GM18517 (cell line): ENCODE results near the gene SCCPDH.

ENCODE experiments used
- ATAC-seq: cut with Tn5 transposase; IDR thresholded peaks from one replicate; pipeline ENCODE4 v1.9.1; 2021; ENCODE audit warnings: mild to moderate bottlenecking, moderate library complexity; ENCODE audit not compliant: unreplicated experiment

Gene SCCPDH

DNA sequence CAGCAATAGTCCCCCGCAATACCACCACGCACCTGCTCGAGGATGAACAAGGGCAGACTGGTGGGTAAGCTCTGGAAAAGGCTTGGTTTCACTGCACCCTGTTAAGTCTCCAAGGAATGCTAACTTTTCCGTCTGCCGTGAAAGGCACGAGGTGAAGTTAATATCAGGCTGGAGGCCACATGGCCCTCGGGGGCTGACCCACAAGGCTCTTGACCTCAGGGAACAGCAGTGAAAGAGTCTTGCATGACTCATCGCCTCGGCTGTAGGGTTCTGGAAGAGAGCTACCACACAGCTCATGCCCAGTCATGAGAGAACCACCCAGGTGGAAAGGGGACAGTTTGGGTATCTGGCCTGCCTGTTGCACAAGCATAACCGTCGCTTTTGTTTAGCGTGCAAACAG, 24.7 kb downstream of the SCCPDH start:
- no peak for ATAC-seq

DNA sequence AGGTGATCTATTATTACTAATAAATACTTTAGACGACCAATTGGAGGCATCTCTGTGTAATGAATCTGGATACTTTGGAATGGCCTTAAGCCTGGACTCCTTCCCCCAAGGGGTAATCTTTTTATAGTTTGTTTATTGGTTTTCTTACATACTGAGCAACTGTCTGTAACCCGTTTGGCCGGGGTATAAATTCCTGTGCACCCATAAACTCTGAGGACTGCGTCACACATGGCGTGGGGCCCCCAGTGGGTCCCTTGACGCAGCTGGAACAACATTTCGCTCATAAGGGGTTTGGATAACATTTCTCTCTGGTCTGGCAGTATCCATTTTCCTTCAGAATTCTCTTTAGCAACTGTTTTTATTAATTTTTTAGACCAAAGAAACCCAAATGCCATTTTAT, 26.5 kb downstream of the SCCPDH start:
- ATAC-seq: no peak

DNA sequence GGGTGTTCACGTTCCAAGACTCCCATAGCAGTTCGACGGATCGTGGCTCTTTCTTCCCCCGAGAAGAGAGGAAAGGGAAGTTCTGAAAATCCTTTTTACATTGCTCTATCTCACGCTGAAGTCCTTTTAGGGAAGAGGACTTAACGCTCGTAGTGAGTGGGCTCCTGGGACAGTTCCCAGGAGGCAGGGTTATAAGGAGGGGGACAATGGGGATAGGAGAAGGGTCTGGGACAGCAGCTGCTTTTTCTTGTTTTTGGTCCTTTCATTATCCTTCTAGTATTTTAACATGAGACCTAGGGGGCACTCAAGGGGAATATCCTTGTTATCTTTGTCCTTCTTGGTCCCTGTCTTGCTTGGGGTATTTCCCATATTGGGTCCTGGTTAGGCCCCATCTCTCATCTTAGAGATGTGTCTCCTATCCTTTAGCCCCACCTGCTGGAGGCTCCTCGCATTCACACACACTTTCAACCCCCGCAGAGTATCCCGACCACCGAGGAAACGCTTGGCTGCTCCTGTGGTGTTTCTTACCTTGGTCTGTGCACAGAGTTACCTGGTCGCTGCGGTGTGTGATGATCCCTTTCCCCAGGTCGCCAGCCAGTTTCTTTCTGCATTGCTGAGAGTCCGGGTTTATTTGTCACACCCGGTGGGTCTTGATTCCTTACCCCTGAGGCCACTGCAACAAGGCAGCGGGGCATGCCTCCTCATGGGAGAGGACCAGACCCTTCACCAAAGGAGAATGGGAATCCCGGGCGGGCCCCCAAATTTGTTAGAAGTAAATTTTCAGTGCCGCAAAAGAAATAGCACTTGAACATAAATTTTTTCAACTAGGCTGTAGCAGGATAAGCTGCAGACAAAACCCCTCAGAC, 29.7 kb downstream of the SCCPDH start:
- peak; percentile 81 for ATAC-seq

DNA sequence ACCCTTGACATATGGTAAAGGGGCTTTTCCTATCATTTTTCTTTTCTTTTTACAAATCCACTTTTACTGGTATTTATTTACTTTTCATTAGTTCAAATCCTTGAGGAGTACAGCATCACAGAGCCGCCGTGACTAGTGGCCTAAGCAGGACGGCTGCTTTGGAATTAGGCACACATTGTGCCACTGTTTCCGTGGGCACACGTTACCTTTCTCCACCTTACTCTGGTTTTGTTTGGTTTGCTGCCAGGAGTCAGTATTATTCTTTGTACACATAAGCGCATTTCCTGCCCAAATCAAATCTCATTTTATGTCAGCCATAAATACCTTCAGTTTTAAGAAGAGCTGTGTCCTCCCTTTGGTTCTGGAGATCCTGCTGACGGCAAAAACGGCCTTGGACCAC, 31.2 kb downstream of the SCCPDH start:
- ATAC-seq: no peak

DNA sequence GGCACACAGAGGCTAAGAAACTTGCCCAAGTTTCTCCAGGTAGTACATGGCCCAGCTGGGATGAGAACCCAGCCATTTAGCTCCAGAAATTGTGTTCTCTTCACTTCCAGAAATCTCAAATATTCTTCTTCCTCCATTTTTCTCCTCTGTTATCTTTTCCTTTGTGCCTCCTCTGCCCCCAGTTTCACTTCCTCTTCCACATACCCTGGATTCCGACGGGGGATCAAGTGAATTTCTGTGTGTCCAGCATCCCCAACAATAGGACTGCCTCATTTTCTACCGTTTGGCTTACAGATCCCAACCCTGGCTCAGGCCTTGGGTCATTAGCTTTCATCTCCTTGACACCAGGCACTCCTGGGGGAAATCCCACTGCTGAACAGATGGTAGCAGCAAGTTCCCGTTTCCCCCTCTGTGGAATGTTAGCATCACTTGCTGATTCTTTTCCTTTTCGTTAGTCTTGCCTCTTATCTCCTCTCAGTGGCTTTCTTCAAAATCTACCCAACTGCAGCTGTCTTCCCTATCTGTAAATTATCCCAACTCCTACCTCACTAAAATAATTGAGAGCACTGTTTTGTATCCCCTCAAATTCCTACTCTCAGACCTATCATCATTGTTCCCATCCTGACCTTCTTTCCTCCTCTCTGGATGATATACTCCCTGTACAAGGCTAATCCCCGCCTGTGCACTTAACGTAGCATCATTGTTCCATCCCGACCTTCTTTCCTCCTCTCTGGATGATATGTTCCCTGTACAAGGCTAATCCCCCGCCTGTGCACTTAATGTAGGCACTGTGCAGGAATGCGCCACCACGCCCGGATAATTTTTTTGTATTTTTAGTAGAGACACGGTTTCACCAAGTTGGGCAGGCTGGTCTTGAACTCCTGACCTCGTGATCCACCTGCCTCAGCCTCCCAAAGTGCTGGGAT, 36.5 kb downstream of the SCCPDH start:
- ATAC-seq: no peak

DNA sequence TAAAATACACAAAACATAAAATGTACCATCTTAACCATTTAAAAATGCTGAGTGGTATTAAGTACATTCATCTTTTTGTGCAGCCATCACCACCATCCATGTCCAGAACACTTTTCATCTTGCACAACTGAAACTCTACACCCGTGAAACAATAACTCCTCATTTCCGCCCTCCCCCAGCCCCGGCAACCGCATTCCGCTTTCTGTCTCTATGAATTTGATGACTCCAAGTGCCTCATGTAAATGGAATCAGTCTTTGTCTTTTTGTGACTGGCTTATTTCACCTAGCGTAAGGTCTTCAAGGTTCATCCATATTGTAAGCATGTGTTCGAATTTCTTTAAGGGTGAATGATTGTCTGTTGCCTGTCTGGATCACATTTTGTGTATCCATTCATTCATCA, 37.2 kb downstream of the SCCPDH start:
- ATAC-seq: no peak

DNA sequence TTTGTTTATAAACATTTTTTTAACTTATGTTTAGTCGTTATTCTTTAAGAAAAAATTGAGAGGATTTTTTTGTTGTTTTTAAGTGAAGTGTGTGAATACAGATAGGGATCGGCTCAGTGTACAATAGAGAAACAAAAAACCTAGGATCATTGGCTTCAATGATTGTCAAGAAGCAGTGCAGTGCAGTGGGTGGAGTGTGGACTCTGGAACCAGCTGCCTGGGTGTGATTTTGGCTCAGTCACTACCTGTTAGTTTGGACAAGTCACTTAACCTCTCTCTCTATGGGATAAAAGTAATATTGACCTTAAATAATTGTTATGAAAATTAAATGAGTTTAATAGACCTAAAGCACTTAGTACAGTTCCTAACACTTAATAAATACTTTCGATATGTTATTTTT, 41.3 kb downstream of the SCCPDH start:
- no peak for ATAC-seq

DNA sequence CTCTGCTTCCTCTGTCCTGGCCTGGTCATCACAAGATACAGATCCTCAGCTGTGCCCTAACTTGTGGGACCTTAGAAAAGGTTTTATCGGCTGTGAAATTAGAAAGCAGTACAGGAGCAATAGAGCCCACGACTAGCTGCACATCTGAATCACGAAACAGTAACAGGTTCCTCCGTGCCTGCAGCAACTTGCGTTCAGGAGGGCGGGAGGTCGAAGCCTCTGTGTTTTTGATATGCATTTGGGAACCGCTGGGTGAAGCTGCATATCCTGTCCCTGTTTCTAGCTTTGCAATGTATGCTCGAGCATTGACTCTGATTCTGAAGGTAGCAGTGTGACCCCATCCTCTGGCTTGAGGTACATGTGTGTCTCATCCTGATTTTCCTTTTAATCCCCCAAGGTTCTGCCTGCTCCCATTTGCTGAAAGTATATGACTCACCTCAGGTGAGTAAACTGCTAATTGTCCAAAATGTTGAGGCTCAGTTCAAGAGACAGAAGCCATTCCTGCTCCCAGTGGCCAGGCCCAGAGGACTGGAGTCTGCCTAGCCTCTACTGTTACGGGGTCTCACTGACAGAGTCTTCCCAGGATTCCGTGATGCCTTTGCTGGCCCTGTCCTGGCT, 44.3 kb downstream of the SCCPDH start:
- no peak for ATAC-seq

DNA sequence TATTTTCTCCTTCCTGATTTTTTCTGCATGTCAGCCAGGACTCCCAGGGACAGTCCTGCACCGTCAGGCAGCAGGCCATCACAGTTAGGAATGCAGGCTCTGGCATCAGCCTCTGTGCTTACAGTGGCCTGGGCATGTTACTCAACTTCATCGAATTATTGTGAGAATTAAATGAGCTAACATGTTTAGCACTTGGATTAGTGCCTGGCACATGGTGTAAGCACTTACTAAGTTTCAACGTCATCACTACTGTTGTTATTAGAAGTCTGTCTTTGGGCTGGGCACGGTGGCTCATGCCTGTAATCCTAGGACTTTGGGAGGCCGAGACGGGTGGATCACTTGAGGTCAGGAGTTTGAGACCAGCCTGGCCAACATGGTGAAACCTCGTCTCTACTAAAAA, 45.1 kb downstream of the SCCPDH start:
- ATAC-seq: no peak

DNA sequence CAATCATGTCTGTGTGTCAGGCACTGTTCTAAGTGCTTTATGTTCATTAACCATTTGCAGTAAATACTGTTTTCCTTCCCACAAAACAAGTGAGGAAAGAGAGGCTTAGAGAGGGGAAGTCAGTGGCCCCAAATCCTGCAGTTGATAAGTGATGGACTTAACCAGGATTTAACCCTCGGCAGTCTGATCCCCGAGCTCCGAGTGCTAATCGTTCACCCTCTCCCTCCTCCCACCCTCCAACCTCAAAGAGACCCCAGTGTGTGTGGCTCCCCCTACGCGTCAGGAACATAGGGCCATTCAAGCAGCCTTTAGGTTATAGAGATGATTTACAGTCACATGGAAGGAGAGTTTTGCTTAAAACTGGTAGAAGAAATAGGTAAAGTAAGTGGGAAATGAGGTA, 47.2 kb downstream of the SCCPDH start:
- ATAC-seq: no peak

DNA sequence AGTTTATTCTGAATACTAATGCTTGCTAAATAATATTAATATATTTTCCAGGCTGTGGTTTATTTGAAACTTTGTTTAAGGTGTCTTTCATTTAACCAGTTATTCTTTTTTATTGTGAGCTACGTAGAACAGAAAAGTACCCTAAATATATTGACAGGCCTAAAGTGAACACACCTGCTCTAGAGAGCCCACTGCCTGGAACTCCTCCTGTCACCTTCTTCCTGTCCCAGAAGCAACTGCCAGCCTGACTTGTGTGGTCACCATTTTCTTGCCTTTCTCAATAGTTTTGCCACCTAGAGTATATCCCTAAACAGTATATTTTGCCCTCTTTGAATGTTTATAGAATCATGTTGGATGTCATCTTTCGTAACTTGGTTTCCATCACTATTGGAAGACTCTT, 48.5 kb downstream of the SCCPDH start:
- no peak for ATAC-seq

DNA sequence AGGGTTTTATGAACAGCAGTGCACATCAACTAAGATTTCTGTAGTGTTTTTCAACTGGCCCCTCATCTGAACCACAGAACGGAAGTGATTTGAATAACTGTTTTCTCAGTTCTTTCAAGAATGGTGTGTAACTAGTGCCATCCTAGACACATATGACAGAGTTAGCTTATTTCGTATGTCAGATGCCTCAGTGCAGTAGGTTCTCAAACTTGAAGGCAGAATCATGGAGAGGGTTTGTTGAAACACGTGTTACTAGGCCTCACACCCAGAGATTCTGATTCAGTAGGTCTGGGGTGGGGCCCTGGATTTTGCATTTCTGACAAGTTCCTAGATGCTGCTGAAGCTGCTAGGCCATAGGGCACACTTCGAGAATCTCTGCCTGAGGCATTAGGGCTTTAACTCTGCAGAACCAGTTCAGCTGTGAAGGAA, 49.0 kb downstream of the SCCPDH start:
- ATAC-seq: peak; percentile 99

DNA sequence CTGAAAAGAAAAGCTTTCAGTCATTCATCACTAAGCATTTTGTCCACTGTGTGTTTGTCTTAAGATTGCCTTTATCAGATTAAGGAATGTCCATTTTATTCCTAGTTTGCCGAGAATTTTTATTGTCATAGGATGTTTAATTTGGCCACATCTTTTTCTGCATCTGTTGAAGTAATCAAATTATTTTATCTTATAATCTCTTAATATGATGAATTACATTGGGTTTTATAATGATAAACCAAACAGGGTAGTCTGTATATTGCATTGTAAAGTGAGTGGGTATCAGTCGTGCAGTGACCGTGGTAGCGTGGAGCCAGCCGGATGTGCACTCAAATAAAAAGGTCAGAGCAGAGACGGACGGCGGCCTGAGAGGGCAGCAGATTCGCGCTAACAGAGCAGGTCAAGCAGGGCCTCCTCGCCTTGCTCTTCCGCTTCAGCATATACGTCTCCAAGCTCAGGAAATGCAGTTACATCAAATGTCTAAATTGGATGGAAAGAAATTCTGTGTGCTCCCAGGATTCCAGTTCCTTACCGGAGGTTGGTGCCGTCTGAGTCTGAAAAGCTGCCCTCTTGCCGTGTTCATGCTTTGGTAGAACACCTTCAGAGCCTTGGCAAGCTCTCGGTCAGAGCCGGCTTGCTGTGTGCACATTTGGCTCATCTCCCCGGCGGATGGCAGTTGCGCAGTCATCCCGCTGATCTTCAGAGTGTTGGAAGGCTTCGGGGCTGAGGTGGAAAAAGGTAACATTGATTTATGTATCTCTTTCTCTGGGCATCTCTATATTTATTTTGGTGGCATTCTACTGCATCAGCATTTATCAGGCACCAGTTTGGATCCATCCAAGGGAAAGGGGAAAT, 51.5 kb downstream of the SCCPDH start:
- no peak for ATAC-seq

DNA sequence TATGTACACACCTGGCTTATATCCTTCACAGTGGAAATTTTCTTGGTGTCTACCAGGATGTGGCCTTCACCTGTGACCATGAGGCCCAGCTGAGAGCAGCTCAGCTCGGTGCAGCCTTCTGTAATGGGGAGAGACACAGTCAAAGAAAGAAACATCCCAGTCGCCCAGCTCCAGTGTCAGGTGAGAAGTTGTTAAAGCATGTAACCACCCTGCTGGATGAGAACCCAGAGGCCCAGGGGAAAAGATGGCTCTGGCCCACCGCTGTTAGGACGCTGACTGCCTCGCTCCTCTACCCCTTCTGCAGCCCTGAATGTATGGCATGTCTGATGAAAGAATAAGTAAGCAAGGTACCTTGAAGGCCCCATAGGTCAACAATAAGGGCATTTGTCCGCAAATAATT, 52.7 kb downstream of the SCCPDH start:
- no peak for ATAC-seq

DNA sequence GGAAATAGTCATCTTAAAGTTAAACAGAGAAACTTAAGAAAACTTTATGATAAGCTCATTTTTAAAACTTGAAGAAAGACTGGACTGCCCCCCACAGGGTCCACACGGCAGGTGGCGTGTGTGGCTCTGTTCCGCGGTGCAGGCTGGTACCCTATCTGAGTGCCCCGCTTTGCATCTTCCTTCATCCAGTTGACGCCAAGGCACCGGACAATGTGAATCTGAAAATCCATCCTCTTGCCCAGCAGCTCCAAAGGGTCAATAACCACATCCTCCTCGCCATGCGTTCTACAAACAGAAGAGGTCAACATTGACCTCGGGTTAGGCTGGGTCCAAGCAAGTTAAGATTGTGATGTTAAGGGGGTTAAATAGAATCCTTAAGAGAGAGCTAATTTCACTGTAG, 54.5 kb downstream of the SCCPDH start:
- no peak for ATAC-seq

DNA sequence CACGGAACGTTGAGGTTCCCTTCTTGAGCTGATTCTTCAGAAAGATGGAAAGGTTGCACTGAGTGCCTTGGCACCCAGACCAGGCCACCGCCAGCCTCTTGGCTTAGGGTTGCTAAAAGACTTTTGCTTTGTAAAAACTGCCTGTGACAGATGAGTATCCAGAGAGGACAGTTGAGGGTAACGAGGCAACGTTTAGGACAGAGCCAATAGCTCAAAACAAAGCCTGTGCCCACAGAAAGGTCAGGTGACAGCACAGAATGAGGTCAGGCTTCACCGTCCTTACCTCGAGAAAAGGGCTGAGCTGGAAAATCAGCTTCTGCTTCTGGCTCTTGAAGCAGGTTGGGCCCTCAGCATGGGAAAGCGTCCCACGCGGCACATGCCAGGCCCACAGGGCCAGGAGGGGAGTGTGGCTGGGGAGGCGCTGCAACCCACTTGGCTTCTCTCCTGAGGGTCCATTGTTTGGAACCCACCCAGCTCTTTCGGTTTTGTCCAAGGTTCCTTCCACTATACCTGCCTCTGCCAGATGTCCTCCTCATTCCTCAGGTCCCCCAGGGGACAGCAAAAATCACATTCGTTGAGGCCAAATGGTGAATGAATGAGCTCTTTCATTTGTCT, 55.5 kb downstream of the SCCPDH start:
- no peak for ATAC-seq

DNA sequence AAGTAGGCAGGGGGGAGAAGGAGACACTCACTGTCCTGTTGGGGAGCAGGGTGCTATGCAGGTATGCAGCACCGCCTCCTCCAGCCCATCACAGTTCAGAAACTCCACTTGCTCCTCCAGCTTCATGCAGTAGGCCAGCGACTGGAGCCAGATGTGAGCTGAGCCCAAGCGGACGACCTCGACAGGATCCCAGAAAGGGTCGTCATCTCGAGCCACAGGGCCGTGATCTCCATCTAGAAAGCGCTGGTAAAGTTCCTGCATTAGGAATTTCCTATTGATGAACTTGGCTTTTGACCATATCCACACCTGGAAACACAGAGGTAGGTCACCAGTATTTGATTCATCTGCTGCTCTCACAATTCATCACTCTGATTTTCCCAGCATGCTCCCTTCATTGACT, 56.1 kb downstream of the SCCPDH start:
- no peak for ATAC-seq

DNA sequence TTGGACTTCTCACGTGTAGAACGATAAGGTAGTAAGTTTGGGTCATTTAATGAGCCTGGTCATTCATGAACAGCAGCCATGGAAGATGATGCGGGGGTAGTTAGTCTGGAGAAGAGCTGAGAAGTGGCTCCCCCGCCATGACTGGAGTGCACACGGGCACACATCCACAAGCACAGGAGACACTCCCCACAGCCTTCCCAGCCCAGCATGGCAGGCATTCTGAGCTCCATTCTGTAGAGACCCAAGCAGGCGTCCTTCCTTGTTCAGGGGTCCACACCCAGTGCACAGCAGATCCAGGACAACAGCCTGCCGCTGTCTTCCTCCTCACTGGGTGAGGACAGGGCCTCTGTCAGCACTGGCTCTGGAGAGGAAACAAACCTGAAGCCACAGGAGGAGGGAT, 57.0 kb downstream of the SCCPDH start:
- ATAC-seq: no peak

DNA sequence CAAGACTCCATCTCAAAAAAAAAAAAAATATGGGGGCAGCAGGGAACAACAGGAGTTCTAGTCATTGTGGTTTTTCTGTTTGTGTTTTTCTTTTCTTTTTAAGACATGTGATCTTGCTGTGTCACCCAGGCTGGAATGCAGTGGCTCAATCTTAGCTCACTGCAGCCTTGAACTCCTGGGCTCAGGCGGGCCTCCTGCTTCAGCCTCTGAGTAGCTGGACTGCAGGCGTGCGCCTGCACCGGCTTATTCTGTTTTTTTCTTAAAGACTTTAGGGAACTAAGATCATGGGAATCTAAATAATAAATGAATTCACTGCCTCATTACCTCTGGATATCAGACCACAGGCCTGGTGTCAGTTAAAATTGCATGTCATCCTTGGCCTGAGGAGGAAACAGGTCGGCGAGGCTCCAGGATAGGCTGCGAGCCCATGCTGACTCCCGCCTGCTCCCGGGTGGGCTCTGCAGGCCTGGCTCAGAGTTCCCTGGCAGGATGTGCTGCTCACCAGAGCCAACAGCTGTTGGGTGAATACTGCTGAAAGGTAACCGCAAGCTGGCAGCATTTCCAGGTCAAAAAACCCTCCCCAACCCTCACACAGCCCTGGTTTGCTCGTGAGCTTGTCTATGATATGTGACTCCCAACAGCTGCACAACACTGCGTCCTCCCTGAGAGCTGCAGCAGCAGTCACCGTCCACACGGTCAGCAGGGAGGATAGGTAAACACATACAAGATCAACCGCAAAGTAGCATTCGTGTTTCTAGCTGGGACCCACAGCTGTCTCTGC, 58.1 kb downstream of the SCCPDH start:
- ATAC-seq: no peak
